MV-4-11 (cell line): Measurements from ENCODE around the gene EIF6.
A peak's percentile ranks its signal among the peaks of the same experiment; 100 is the strongest.
"Not testable (repeated sequence)": the region's sequence is repeated elsewhere in the genome, so short reads cannot be mapped to it uniquely, and the experiment has no call there.

ENCODE experiments used
- DNase-seq: peaks from one replicate; lab custom pipeline; 2025; lab: John Stamatoyannopoulos, UW

The EIF6 gene

DNA sequence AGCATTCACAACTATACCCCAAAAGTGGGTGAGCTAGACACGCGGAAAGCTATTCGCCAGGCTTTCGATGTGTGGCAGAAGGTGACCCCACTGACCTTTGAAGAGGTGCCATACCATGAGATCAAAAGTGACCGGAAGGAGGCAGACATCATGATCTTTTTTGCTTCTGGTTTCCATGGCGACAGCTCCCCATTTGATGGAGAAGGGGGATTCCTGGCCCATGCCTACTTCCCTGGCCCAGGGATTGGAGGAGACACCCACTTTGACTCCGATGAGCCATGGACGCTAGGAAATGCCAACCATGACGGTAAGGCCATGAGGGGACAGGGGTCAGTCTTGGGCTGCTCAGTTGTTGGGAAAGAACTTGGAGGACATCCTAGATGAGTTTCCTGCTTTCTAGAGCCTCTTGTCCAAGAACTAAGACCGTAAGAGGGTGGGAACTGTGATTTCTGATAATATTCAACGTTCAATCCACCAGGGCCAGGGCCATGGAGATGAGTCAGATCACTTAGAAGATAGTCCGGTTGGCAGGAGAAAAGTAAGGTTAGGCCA is 30.0 kb downstream of the EIF6 start:
- DNase-seq = no peak

DNA sequence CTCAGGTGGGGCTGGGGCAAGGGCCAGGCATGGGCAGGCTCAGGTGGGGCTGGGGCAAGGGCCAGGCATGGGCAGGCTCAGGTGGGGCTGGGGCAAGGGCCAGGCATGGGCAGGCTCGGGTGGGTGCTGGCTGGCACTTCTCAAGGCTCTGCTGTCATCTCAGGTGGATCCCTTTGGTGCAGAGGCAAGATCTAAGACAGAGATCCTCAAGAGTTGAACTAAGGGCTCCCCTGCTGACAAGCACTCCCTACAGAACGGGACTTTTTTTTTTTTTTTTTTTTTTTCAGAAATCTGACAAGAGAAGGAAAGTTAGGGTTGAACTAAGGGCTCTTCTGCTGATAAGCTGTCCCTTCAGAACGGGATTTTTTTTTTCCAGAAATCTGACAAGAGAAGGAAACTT is 31.6 kb downstream of the EIF6 start:
- no peak for DNase-seq

DNA sequence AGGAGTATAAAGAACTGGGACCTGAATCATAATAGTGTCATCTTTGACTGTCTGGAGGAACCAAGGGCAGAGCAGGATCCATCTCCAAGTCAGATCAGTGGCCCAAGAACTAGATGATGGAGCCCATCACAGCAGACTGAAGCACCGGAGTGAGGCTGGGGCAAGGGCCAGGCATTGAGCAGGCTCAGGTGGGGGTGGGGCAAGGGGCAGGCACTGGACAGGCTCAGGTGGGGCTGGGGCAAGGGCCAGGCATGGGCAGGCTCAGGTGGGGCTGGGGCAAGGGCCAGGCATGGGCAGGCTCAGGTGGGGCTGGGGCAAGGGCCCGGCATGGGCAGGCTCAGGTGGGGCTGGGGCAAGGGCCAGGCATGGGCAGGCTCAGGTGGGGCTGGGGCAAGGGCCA is 32.0 kb downstream of the EIF6 start:
- DNase-seq = not testable (repeated sequence)

DNA sequence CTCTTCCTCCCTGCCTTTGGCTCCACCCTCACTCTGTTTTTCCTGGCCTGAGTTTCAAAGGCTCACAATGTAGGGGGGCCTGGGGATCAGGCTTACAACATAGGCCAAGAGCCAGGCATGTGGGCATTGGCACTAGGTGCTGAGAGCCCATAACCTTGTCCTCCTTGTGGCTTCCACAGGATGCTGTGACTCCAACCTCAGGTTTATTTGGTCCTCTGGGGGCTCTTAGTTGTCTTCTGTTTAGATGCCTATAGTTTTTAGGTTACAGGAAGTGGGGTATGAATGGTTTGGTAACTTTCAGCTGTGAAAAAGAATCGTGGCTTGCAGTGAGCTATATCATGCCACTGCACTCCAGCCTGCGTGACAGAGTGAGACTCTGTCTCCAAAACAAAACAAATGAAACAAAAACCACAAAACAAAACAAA is 32.5 kb downstream of the EIF6 start:
- DNase-seq = no peak

DNA sequence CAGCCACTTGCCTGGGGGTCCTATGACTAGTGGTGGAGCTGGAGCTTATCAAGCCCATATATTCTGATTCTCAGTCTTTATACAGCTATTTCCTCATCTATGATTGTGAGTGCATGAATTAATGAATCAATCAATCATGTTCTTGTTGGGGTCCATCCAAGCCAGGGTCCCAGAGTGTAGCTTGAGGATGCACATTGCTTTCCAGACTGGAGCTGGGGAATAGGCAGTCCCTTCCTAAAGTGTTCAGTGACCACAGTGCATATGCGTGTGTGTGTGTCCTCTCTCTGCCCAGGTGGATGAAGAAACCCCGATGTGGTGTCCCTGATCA is 33.0 kb downstream of the EIF6 start:
- no peak for DNase-seq

DNA sequence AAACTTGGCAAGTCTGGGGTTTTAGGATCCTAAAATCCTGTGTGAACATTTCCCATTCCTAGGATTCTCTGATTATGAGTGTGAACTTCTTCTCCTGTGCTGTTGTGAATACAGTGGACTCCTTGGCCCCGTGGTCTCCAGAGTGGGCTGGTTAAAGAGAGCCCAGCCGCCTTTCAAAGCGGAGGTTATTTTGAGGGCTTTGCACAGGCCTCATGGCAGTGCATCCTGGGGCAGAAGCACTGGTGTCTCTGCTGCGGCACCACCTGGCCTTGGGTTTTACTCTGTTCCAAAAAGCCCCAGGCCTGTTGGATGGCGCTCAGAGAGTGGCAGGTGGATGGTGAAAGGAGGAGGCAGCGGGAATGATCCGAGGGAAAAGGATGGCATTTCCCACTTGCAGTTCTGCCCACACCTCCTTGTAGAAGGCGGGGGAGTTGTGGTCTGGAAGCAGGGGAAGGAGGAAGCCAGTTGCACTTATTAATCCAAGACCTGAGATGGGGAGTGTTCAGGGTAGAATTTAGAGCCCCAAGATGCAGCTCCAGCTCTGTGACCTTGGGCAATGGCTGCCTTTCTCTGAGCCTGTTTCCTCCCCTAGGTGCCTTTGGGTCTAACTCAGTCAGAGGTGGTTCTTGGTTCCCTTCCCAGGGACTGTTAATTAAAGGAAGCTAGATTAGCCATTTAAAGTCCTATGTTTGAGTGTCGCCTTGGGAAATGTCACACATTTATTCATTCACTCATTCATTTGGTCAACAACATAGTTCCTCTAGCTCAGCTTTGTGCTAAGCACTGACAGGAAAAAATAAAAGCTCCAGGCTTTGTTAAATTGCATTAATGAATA is 35.7 kb downstream of the EIF6 start:
- no peak for DNase-seq

DNA sequence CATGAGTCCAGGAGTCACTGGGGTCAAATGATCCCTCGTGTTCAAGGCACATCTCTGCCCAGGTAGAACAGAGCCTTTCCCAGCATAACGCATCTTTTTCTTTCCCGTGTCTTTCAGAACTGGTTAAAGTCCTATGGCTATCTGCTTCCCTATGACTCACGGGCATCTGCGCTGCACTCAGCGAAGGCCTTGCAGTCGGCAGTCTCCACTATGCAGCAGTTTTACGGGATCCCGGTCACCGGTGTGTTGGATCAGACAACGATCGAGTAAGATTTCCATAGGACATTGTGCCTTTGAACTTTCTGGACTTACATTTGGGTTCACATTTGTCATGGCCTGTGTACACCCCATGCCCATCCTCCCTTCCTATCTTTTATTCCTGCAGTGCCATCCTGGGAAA is 37.8 kb downstream of the EIF6 start:
- DNase-seq = no peak

DNA sequence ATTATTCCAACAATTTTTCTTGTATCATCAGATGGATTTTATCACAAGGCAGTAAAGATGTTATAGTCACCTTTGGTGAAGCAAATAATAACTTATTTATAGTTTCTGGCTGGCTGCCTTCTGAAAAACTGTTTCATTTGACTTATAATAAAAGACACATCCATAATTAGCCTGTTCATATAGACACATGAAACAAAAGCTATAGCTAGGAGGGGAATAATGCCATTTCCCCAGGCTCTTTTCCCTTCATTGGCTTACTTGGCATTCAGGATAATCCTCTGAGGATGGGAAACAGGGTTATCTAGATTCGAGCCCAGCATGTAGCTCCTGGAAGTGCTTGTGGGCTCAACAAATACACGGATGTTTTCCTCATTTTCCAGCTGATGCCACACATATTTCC is 40.6 kb downstream of the EIF6 start:
- no peak for DNase-seq

DNA sequence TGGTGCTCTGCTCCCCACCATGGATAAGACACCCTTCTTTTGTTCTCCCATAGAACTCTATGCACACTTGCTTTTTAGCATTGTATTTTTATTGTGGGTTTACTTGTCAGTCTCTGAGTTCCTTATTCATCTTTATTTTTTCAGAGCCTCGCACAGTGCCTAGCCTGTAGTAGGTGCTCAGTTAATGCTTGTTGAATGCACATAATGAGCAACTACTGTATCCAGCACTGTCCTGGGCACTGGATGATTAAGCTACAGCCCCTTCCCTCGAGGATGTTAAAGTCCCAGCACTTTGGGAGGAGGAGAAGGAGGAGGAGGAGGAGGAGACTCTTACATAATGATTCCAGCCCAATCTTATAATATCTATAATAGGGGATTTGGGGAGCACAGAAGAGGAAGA is 41.3 kb downstream of the EIF6 start:
- DNase-seq = no peak

DNA sequence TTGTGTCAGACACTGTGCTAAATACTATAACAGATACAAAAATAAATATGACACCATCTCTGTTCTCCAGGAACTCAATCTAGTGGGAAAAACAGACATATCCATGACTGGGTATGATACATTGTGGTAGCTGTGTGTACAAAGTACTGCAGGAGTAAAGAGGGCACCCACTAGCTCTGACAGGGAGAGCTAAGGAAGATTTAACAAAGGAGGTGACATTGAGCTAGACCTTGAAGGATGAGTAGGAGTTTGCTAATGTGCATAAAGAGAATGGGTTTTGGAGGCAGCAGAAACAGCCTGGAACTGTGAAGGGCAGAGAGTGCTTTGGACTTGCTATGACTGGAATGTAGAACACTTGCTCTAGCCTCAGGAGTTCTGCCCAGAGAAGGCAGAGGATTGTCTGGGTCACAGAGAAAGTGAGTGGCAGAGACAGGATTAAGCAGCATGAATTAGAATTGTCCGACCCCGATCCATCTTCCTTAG is 43.7 kb downstream of the EIF6 start:
- no peak for DNase-seq

DNA sequence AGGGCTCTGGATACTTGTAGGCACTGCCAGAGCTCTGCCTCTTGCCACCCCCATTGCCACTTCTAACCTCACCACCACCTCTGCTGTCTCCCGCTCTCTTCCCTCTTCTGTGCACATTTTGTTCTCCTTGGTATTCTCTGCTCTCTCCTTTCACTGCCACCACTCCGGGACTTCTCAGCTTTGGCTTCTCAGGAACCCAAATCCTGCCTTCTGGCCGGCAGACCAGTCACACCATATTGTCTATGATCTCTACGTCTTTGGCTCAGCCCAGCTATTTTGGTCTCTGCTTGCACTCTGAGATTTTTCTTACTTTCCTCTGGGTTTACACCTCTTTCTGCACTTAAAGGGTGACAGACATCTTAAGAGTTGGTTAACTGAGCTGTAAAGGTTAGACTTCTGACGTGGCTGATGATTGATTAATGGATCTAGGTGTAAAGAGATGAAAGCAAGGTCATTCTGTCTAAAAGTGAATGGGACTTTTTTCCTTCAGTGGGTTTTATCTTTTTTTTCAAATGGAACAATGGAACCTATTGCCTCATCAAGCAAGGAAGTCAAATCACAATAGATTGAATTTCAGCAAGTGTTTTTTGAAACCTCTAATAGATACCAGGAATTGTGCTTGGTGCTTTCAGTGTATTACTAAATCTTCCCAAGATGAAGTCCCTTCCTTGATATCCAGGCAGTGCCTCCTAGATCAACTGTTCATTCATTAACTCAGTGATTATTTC is 44.3 kb downstream of the EIF6 start:
- DNase-seq = no peak

DNA sequence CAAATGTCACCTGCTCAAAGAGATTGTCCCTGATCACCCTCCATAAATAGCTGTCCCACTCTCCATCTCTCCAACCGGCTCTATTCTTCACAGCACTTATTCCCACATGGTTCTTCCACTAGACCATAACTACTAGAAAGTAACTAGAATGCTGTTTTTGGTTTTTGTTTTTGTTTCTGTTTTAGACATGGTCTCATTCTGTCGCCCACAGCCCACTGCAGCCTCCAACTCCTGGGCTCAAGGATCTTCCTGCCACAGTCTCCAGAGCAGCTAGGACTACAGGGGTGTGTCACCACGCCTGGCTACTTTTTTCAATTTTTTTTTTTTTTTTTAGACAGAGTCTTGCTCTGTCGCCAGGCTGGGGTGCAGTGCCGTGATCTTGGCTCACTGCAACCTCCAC is 45.8 kb downstream of the EIF6 start:
- peak; percentile 29 for DNase-seq

DNA sequence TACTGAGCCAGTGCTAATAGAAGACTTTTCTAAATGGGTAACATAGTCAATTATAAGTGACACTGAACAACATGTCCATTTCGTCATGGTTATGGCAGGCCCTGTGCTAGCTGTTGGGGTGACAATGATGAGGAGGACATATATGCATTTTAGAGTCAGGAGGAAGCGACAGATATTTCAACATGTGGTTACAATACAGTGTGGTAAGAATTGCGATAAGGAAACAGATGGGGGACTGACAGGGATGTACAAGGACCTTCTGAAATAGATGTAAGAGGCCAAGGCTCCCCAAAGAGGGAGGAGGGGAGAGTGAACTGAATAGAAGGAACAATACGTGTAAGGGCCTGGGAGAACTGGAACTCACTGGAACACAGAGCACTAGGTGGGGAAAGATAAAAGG is 46.4 kb downstream of the EIF6 start:
- DNase-seq = peak; percentile 95

DNA sequence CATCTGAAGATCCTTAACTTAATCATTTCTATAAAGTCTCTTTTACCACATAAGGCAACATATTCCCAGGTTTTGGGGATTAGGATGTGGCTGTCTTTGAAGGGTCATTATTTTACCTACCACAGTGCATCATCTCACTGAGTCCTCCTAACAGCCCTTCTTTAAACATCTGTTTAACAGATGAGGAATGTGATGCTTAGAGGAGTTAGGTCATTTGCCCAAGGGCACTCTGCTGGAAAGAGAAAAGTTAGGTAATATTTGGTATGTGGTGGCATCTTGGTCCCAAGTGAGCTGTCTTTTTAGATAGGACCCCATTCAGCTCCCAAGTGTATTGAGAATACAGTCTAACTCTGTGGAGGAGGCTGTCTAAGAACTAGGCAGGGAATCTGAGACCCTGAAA is 47.1 kb downstream of the EIF6 start:
- no peak for DNase-seq

DNA sequence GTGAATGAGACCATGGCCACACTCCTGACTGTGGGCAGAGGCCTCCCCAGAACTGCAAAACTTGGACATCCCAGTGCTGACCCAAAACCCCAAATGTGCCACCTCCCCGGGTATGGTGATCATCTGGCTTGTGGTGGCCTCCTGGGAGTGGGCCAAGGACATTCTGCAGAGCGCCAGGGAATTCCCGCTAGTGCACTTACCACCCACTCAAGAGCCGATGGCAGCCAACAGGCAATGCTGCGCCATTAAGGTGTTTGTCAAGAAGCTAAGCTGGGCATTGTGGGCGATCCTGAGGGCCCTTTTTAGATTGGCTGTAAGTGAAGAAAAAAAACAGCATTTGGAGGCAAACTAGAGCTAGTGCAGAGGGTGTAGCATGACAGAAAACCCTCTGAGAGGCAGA is 48.7 kb downstream of the EIF6 start:
- no peak for DNase-seq

DNA sequence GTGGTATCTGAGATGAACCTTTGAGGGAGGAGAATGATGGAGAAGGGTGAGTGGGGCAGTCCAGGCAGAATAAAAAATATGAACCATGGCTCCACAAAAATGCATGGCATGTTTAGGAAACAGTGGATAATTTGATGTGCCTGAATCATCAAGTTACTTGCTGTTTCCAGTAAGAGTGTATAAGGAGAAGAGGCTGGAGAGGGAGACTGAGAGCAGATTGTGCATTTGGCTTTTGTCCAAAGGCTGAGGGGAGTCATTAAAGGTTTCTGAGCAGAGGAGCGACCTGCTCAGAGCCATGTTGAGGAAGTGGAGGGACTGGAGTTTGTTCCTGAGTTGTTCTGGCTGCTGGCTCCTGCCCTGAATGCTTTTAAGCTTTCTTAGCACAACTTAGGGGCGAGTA is 52.0 kb downstream of the EIF6 start:
- no peak for DNase-seq
